ENCODE data around the gene KNL1.

- TF ChIP-seq POLR2A (IDR thresholded peaks at IDR 0.05) (peak; percentile 59), CTCF (IDR thresholded peaks at IDR 0.05) (peak in 1 of 3 donors; percentile 5)
Observed at GRCh38 chr15:40694688-40695468, 100.8 kb downstream of the KNL1 start, which contains the start of gene RAD51.

Data from breast epithelium (tissue), 3 donors.